HFFc6 (cell line): ENCODE measurements around the gene DKKL1. TPM values are rescaled to one million over a fixed set of nuclear protein-coding genes. Genes with fewer than 3 reads are reported as not detected.
"Not testable (repeated sequence)": the region's sequence is repeated elsewhere in the genome, so short reads cannot be mapped to it uniquely, and the experiment has no call there.

ENCODE experiments used
- DNase-seq: peaks from one replicate; pipeline ENCODE4 v3.0.0-alpha.2; 2018
- H3K27ac Mint-ChIP-seq: 2 replicates; pipeline ENCODE4 v1.8.0; 2020; ENCODE audit warnings: mild to moderate bottlenecking, mixed read lengths
- H3K27me3 Mint-ChIP-seq: 2 replicates; pipeline ENCODE4 v1.8.0; 2021; ENCODE audit warnings: mild to moderate bottlenecking, moderate library complexity, mixed read lengths; ENCODE audit not compliant: insufficient read depth
- H3K36me3 Mint-ChIP-seq: 2 replicates; pipeline ENCODE4 v1.8.0; 2021; ENCODE audit warnings: low read depth, mixed read lengths
- H3K4me1 Mint-ChIP-seq: 2 replicates; pipeline ENCODE4 v1.8.0; 2020; ENCODE audit warnings: low read depth, mixed read lengths
- H3K4me3 Mint-ChIP-seq: 2 replicates; pipeline ENCODE4 v1.8.0; 2020; ENCODE audit warnings: mild to moderate bottlenecking, moderate library complexity, mixed read lengths
- H3K9me3 Mint-ChIP-seq: 2 replicates; pipeline ENCODE4 v1.8.0; 2020; ENCODE audit warnings: mild to moderate bottlenecking, mixed read lengths
- CTCF ChIP-seq: fragments of 200-600 bp; sonication (generic); IDR thresholded peaks from 2 replicates; pipeline ENCODE4 v1.5.0; 2021; ENCODE audit warnings: antibody characterized with exemption, mild to moderate bottlenecking
- total RNA-seq, 6 experiments: library from RNA; stranded (reverse); fragmentation: NEBNext Ultra II Directional; extraction: Animal tissue kit (Norgen Biotek cat#: 25700); gene quantifications; 2 replicates in 1 of 6; 3 replicates in 5 of 6; pipeline ENCODE4 v1.2.3, GENCODE V29; 2021

Gene DKKL1
- total RNA-seq, 6 experiments from 2014 or later: not detected

- Mint-ChIP-seq H3K9me3 (peaks cover 6% of the 10 kb centered on the region), H3K36me3 (peaks cover 5% of the 10 kb centered on the region; the same call in 1 of the 2 replicates), H3K4me3 (no peak overlapping the region), H3K4me1 (peaks cover 18% of the 10 kb centered on the region), H3K27me3 (peaks cover 7% of the 10 kb centered on the region), H3K27ac (no peak overlapping the region)
- DNase-seq: no peak
- TF ChIP-seq CTCF: no peak
These were observed 533 bp downstream of the DKKL1 start for GRCh38 chr19:49364083-49364737.

- H3K27me3 Mint-ChIP-seq: peaks cover 12% of the 10 kb centered on the region
- DNase-seq: no peak
- H3K27ac Mint-ChIP-seq: no peak overlapping the region
- no peak overlapping the region for H3K4me3 Mint-ChIP-seq
- no peak for TF ChIP-seq CTCF
- H3K9me3 Mint-ChIP-seq: peaks cover 24% of the 10 kb centered on the region
- peaks cover 7% of the 10 kb centered on the region for H3K4me1 Mint-ChIP-seq
- H3K36me3 Mint-ChIP-seq: peaks cover 9% of the 10 kb centered on the region
These were observed 2.4 kb downstream of the DKKL1 start for GRCh38 chr19:49366110-49366509.

- H3K27ac Mint-ChIP-seq: no peak overlapping the region
- H3K4me3 Mint-ChIP-seq: no peak overlapping the region
- no peak for TF ChIP-seq CTCF
- peaks cover 9% of the 10 kb centered on the region for H3K36me3 Mint-ChIP-seq
- DNase-seq: no peak
- H3K4me1 Mint-ChIP-seq: no peaks in the 10 kb centered on the region
- H3K27me3 Mint-ChIP-seq: peaks cover 16% of the 10 kb centered on the region
- H3K9me3 Mint-ChIP-seq: peaks cover 24% of the 10 kb centered on the region
These were observed 5.2 kb downstream of the DKKL1 start for GRCh38 chr19:49368711-49369358.

GRCh38 chr19:49371184-49371583, 7.5 kb downstream of the DKKL1 start:
- Mint-ChIP-seq H3K27ac (no peak overlapping the region), H3K36me3 (peaks cover 9% of the 10 kb centered on the region), H3K4me3 (no peak overlapping the region), H3K4me1 (no peaks in the 10 kb centered on the region), H3K9me3 (peaks cover 24% of the 10 kb centered on the region), H3K27me3 (peaks cover 24% of the 10 kb centered on the region)
- no peak for TF ChIP-seq CTCF
- DNase-seq: no peak

GRCh38 chr19:49373174-49373573, 9.5 kb downstream of the DKKL1 start:
- H3K4me3 Mint-ChIP-seq, DNase-seq, H3K4me1 Mint-ChIP-seq, H3K36me3 Mint-ChIP-seq, H3K27ac Mint-ChIP-seq: not testable (repeated sequence)
- peaks cover 30% of the 10 kb centered on the region for H3K27me3 Mint-ChIP-seq
- peaks cover 24% of the 10 kb centered on the region for H3K9me3 Mint-ChIP-seq

GRCh38 chr19:49374665-49375434, 11.2 kb downstream of the DKKL1 start:
- no peaks in the 10 kb centered on the region; the same call in 1 of the 2 replicates for H3K36me3 Mint-ChIP-seq

More at GRCh38 chr19:49374665-49375434, 11.2 kb downstream of the DKKL1 start:
- TF ChIP-seq CTCF: no peak
- Mint-ChIP-seq H3K27me3 (peaks cover 34% of the 10 kb centered on the region), H3K27ac (no peak overlapping the region), H3K4me1 (no peaks in the 10 kb centered on the region), H3K9me3 (peaks cover 12% of the 10 kb centered on the region), H3K4me3 (no peak overlapping the region)
- no peak for DNase-seq
